NCI-H345 treated with DMSO at 0.1 percent for 48 hours (cell line): Measurements from ENCODE around the gene RIPK4.
"Not testable (repeated sequence)": the region's sequence is repeated elsewhere in the genome, so short reads cannot be mapped to it uniquely, and the experiment has no call there.

Experiments
- DNase-seq: peaks from one replicate; lab custom pipeline; 2025; ENCODE audit not compliant: unreplicated experiment; lab: John Stamatoyannopoulos, UW

The RIPK4 gene

DNA sequence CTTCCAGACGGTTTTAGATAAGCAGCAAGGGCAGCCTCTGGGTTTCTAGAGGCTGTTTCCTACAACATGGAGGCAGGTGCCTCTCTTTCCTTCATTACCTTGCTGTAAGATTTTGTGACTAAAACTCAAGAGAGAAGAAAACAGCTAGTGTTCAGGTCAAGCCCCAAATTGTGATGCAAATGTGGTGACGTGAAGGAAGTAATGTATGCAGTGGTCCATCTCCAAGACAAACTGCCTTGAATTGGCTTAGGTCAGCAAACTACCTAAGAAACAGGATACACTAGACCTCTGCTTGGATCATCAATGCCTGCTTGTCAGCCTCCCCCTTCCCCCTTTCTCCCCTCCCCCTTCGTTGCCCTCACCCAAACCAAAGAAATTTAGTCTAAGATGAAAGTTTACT is 28.9 kb upstream of the RIPK4 start:
- no peak for DNase-seq

DNA sequence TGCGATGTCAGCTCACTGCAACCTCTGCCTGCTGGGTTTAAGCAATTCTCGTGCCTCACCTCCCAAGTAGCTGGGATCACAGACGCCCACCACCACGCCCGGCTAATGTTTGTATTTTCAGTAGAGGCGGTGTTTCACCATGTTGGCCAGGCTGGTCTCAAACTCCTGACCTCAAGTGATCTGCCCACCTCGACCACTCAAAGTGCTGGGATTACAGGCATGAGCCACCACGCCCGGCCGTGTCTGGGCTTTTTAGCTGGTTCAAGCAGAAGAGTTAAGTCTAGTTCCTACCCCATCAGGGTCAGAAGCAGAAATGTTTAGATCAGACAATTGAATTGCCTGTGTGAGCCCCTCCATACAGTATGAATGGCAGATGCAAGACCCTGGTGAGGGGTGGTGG is 27.7 kb upstream of the RIPK4 start:
- no peak for DNase-seq

DNA sequence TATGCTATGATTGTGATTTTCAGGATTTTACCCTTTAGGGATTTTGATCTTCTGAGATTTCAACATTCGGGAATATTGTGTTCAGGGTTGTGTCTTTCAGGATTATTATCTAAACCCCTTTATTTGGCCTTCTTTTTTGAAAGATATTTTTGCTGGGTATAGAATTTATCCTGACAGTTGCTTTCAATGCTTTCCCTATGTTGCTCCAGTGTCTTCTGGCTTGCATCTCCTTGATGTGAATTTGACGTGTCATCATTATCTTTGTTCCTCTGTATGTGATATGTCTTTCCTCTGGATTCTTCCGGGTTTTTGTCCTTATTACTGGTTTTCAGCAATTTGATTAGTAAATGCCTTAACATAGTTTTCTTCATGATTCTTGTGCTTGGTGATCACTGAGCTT is 25.9 kb upstream of the RIPK4 start:
- no peak for DNase-seq

DNA sequence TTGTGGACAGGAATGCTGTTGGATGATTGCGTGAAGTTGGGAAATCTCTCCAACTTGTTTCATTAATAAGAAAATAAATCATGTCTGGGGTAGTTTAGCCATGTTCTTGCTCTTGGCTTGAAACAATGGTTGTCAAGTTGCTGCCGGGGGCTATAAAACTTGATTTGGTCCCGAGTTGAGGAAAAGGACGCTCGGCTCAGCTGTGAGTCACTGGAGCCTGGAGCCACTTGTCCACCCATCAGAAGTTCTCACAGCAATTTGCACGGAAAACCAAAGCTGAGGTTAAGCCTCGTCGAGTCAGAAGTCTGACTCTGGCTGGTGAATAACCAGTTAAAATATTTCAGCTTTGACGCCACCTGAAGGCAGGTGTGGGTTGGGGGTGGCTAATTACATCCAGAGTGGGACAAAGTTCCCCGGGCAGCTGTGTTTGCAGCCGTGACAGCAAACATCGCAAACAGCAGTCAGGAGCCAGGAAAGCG is 19.7 kb upstream of the RIPK4 start:
- DNase-seq, result peak; percentile 20

DNA sequence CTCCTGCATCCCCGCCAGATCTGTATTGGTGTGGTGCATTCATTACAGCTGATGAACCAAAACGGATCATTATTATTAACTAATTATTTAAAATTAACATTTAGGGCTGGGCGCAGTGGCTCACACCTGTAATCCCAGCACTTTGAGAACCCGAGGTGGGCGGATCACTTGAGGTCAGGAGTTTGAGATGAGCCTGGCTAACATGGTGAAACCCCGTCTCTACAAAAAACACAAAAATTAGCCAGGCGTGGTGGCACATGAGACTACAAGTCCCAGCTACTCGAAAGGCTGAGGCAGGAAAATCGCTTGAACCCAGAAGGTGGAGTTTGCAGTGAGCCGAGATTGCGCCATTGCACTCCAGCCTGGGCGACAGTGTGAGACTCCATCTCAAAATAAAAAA is 18.4 kb upstream of the RIPK4 start:
- not testable (repeated sequence) for DNase-seq

DNA sequence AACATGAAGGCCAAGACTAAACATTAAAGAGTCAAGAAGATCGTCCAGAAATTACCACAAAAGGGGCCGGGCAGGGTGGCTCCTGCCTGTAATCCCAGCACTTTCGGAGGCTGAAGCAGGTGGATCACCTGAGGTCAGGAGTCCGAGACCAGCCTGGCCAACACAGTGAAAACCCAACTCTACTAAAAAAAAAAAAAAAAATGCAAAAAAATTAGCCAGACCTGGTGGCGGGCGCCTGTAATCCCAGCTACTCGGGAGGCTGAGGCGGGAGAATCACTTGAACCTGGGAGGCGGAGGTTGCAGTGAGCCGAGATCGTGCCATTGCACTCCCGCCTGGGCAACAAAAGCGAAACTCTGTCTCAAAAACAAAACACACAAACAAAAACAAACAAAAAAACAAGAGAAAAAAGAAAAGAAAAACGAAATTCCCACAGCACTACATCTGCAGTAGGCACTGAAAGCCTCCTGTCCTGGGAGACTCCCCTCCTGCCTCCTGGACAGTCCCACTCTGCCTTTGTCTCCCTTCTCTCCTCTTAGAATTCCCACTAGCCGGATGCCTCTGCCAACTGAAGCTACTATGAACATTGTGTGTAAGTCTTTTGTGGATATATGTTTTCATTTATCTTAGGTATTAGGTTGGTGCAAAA is 17.7 kb upstream of the RIPK4 start:
- DNase-seq, result no peak

DNA sequence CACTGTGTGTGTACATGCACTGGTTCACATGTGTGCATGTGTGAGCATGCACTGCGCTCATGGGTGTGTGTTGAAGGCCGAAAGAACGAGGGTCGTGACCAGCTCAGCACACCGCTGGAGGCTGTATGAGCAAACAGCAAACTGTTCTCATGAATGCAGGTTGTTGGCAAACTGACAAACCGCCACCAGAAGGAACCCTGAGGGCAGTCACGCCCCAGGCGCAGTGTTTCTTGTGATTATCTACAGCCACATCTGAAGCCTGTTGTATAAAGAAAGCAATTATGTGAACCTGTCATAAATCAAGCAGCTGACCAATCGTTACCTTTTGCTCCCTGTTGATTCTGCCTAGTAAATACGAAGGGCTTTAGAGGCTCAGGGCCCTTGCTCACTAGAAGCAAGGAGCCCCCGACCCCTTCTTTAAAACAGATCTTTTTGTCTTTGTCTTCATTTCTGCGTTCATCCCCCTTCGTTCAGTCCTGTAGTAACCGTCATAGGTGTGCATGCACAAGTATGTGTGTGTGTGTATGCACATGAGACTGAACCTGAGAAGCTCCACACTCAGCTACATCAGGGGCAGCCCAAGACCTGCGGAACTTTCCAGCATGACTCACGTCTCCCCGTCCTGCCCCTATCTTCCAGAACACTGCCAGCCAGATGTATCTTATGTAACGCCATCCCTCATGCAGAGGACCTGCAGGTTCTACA is 16.8 kb upstream of the RIPK4 start:
- DNase-seq, result peak; percentile 93

DNA sequence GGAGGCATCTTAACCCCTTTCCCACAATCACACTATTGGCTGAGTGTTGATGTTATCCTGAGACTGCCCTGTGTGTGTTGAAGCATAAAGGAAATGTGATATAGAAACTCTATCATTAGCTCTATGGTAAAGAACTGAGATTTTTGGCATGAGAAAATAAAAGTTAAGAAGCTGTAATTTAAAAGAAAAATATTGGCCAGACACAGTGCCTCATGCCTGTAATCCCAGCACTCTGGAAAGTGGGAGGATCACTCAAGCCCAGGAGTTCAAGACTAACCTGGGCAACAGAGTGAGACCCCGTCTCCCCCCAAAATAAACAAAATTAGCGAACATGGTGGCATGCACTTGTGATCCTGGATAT is 14.2 kb upstream of the RIPK4 start:
- DNase-seq, result no peak

DNA sequence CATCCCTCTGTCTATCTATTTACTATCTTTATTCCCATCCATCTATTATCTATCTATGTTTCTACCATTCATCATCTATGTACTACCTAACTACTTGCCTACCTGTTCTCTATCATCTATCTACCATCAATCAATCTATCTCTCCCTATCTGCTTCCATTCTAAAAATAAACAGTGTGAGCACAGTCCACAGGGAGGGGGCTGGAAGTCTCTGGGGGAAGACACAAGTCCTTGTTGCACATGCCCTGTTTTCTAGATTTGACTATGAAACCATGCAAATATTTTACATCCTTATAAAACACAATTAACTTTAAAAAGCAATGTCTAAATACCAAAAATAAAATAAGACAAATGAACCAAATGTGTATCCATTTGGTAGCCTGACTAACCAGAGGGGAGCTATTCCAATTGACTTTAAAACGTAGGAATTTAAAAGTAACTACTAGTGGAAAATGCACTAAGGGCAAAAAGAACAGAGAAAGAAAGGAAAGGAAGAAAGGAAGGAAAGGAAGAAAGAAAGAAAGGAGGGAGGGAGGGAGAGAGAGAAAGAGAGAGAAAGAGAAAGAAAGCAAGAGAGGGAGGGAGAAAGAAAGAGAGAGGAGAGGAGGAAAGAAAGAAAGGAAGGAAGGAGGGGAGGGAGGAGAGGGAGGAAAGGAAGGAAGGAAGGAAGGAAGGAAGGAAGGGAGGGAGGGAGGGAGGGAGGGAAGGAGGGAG is 13.6 kb upstream of the RIPK4 start:
- no peak for DNase-seq

DNA sequence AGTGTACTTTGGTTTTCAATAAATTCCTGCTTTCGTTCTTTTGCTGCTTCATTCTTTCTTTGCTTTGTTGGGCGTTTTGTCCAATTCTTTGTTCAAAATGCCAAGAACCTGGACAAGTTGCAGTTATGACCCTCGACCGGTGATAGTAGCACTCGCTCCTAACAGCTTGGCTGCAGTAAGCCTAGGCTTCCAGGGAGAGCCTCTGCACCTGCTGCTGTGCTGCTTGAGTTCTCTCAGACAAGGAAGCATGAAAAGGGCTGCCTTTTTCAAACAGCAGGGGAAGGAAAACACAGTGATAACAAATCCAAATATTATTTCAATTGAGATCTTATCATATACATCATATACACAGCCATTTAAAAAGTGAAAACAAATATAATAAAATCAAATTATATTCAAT is 12.8 kb upstream of the RIPK4 start:
- DNase-seq, result peak; percentile 79

DNA sequence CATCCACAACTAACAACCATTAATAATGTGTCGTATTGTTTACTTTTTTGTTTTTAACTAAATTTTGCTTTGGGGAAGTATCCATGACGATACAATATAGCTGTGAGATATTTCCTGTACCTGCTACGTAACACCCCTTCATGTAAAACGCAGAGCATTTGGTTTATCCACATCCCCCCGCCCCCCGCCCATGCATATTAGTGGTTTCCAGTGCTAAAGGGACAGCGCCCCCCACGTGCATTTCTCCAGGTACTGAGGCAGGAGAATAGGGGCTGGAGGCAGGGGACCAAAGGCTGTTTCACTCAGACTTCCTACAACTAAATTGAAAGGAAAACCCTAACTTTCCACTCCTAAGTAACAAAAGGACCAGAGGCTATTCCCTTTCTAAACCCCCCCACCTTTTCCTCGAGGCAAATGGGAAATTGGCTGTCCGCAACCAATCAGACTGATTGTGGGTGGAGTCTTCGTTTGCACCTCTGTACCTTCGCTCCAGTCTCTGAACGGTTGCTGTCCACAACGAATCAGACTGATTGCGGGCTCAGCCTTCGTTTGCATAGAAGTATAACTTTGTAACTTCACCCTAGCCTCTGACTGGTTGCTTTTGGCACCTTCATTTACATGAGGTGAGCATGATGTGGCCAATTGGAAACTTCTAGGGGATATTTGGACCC is 12.2 kb upstream of the RIPK4 start:
- peak; percentile 67 for DNase-seq

DNA sequence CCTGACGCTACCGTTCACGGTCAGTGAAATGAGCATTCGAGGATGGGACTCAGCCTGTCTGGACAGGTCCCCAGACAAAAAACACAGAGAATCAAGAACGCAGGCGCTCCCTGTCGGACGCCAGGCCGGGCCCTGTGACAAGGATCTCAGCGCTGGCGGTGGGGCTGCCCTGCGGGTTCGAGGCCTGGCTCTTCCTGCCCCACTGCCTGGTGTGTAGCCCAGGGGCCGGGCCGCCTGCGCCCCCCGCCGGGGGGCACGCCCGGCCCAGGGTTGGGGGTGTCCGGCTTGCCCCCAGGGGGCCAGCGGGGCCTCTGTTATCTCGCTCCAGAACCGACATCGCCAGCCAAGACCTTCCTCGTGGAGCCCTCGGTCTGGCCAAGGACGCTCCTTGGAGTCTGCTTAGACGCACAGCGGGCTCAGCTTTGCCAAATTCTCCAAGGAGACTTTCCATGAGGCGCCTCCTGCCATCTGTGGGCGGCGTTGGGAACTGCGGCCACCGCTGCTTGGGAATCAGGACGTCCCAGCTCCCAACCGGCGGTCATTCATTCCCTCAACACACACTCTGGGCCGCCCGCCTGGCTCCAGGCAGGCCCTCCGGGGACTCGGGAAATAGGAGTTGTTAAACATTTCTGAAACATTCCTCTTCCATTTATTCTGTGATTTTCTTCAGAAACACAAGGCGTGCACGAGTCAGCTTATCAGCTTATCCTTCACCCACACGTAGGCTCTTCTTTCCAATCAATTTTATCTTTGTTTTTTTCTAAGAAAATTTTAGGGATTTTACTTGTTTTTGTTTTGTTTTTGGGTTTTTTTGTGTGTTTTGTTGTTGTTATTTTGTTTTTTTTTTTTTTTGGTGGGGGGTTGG is 11.3 kb upstream of the RIPK4 start:
- peak; percentile 48 for DNase-seq

DNA sequence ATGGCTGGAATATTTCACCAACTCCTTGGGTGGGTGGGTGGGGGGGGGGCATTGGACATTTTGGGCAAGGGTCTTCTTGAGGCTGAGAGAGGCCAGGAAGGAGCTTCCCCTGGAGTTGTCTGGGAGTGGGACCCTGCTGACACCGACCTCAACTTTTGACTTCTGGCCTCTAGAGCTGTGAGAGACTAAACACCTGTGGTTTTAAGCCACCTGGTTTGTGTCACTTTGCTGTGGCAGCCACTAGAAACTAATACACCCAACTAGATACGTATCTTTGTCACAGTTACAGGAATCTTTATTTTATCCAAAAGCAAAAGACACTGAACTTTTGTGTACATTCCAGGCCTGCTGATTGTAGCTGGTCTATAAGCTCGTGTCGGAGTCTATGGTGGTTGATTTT is 9.9 kb upstream of the RIPK4 start:
- DNase-seq, result no peak

DNA sequence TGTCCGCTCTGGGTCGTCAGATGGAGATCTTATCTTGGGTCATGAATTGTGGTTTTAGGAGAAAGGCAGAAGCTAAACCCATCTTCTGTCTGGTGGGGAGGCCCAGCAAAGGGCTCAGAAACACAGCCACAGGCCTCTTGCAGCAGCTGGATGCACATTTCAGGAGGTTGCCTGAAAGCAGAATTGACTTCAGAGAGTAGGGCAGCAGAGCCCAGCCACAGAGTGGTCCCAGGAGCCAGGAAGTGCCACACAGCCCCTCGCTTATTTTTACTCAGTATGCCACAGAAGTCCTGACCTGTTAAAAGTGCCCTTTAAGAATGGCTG is 8.3 kb upstream of the RIPK4 start:
- DNase-seq, result no peak

DNA sequence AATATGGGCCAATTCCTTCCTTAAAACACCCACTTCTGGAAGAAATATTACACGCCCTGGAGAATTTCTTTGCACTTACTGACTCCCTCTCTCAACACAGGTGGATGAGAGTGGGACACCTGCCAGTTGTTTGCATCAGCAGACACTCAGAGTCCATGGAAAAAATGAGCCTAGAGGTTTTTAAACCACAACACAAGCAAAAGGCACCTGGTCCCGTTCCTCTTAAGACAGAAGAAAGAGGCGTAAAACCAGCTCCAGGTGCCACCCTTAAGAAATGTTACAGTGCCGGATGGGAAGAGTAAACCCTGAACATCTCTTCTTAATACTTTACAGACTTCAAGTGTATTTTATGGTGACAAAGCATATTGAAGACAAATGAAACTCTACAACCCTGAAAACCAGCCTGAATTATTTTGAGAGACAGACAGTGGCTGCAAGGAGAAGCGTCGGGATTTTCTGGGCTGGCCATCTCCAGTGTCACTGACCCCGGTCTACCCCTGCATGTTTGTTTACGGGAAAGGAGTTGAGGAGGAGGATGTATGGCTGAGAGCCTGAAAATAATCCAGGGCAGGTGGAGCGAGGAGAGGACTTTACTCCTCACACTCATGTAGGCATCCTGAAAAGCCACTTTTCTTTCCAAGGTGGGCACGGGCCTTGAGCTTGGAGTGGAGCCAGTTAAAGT is 7.8 kb upstream of the RIPK4 start:
- no peak for DNase-seq

DNA sequence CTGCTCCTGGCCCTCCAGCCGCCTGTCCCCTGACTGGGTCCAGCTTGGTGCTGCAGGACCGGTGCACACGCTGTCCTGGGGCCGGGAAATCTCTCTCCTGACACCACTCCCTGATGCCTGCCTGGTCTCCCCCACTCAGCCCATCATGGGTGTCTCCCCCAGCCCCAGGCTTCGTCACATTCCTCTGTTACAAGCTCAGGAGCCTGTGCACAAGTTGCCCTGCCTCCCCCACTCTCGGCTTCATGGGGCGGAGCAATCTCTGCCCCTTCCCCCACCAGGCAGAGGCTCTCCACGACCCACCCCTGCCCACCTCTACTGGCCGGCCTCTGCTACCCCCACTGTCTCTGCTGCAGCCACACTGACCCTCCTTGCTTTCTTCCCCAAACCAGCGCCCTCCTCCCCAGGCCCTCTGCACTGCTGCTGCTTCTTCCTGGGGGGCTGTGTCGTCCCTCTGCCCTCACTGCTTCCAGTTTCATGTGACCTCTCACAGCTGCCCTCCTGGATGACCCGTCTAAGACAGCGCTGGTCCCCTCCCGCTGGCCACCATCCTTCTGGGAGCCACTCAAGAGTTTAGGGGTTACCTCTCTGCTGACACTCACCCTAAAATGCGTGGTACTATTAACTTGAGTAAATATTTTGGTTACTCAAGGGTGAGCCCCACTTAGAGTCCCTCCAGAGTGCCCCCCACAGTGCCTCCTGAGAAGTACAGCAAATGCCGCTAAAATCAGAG is 5.7 kb upstream of the RIPK4 start:
- no peak for DNase-seq

DNA sequence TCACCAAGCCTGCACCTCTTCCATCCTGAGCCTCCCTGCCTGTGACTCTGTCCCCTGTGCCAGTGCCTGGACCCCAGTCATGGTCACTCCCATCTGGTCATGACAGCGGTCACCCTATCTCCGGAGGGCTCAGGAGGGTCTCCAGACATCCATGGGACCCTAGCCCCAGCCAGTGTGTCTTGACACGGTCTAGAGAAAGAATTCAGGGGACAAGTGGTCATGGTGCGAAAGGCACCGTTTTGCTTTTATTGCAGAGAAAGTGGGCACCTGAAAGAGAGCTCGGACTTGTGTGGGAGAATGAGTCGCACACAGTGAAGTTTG is 4.7 kb upstream of the RIPK4 start:
- no peak for DNase-seq

DNA sequence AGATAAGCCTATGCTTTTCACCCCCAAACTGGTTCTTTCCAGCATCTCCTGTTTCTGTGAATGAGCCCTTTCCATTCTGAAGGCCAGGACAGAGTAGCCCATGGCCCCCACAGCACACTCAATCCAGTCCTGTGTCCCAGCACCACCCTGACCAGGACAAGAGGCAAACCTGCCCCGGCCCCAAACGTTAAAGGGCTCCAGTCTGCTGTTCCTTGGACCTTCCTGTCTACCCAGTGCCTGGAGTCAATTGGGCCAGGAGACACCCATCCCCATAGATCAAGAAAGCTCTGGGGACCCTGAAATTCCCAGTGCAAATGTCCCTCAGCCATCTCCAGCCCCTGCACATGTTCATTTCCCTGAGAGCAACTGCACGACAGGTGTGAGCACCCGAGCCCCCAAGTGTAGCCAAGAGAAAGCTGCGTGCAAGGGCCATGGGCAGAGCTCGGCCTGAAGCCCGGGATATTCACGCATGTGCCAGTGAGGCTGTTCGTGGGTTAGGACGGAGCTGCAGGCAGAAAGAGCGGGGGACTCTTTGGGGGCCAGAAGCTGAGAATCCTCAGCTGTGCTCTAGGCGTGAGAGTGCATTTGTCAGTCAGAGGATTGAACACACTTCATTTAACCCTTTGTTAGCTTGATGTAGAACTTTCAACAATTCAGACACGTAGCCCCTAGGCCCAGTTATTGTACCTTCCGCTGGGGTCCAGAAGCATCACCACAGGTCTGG is 4.2 kb upstream of the RIPK4 start:
- DNase-seq, result no peak

DNA sequence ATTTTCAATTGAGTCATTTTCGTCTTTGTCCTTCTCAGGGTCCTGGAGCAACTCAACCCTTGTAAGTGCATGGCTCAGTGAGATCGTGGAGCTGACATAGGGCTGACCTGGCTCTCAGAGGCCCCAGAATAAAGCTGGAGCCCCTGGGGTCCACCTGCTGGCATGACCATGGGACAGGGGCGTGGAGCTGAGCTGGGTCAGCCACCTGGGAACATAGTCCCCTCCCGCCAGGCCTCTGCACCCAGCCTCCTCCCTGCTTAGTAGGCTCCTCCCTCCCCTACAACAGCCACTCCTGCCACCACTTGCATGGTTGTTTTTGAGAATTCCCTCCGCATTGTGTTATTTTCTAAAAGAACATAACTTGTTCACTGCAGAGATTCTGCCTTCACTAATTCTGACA is 3.1 kb upstream of the RIPK4 start:
- no peak for DNase-seq
